Inflammatory macrophage treated with lipopolysaccharide for 1 hour (primary cell): ENCODE results near the gene PPP2R3C.
A peak's percentile ranks its signal among the peaks of the same experiment; 100 is the strongest.
"Not testable (repeated sequence)": the region's sequence is repeated elsewhere in the genome, so short reads cannot be mapped to it uniquely, and the experiment has no call there.

Experiments
- DNase-seq, 2 donors: peaks; one replicate each; pipeline ENCODE4 v3.0.0-alpha.2; 2020 to 2022

PPP2R3C gene

DNA sequence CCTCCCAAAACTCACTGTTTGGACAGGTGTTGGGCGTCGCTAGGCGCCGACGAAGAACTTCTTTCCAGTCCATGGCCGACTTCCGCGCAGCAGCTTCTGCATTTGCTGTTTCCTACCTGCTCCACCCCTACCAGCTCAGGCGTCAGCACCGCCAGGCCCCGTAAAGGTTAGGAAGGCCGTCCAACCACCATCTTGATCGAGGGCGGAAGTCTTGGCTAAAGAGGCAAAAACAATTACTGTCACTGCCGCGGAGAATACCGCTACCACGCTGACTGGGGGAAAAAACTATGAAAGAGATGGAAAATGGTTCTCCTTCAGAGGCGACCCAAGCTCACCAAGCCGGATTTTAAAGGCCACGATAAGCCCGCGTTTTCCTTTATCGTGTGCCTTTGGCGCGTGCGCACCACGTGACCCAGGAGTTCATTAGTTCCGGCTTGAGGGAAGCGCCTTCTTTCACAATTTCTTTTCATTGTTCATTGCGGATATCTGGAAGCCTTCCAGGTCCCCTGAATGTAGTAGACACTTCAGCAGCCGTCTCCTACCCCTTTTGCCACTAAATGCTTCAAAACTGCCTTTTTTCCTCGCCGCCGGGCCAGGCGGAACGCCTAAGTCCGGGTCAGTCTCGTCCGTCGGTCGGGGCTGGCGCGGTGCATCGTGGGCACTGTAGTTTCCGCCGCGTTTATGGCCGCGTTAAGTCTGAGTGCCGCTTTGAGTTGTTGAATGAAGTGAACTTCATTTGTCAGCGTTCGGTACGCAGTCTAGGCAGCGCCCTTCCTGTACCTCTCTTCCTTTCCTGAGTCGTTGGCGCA, at the start of gene PPP2R3C, which contains the start of gene PRORP:
Gene PPP2R3C (minus strand): TSS at position 104 of the 809 bp plus-strand sequence. CDS start 31 bp downstream, at position 73.
Gene PRORP (plus strand): TSS at position 666 of the 809 bp plus-strand sequence. CDS start 694 bp downstream, outside the sequence.
- peak; percentile 84 to 87 for DNase-seq

GRCh38 chr14:35167496-35167895, 45.7 kb upstream of the PPP2R3C start:
- DNase-seq, result no peak

GRCh38 chr14:35164849-35165248, 43.1 kb upstream of the PPP2R3C start:
- no peak for DNase-seq

DNA sequence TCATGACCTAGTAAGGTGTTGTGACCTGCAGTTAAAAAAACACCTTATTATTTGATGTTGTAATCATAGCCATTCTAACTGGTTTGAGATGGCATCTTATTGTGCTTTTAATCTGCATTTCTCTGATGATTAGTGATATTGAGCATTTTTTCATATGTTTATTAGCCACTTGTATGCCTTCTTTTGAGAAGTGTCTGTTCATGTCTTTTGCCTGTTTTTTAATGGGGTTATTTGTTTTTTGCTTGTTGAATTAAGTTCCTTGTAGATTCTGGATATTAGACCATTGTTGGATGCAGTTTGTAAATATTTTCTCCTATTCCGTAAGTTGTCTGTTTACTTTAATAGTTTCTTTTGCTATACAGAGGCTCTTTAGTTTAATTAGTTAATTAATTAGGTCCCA, 41.6 kb upstream of the PPP2R3C start:
- DNase-seq, result no peak

GRCh38 chr14:35161231-35161630, 39.4 kb upstream of the PPP2R3C start:
- no peak for DNase-seq

DNA sequence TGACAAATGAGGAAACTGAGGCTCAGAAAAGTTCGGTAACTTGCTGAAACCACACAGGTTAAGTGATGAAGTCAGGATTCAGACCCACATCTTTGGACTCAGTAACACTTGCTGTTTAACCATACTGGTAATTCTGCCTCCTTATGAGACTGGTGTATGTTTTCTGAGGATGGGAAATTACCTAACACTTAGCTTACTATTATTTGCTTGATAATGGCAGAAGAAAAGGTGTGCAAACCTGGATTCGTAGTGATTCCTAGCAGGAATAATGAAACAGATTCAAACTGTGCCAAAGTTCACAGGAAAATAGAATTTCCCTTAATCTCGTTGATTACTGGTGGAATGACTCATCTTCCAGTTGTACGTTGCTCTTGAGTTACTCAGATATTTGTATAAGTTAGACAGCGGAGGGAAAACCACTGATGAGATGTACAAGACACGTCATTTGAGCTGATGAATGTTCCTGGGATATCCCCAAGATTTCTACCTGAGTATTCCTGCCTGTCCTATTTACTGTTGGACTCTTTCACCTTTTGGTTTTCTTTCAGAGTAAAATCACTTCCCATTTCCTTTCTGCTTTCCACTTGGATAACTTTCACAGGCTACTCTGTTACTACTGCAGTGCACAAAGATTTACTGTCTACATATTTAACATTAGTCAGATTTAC, 38.1 kb upstream of the PPP2R3C start:
- DNase-seq, result peak; percentile 15 to 20

DNA sequence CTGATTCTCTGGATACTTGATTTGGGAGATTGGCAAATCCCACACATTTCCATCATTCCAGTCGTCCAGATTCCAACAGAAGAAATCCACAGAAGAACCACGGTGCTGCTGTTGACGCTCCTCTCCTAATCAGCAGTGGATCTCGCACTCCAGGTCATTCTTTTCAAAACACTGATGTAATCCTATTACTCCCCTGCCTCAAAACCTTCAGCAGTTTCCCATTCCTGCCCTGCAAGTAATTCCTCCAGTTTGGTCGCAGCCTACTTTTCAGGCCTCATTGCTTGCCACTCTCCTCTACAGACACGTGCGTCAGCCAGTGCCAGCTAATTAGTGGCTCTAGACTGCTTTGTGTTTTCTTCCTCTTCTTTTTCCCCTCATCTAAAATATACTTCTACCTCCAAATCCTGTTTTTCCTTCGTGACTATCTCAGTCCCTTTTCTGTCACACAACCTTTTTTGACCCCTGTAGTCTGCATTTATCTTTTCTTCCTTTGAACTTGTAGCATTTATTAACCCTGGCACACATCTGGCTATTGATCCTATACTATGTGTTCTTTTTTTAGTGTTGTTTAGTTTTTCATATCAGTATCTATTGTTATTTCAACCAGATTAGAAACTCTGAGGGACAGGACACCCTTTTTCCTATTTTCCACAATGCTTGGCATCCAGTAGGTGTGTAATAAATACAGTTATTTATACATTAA, 37.3 kb upstream of the PPP2R3C start:
- DNase-seq, result no peak

DNA sequence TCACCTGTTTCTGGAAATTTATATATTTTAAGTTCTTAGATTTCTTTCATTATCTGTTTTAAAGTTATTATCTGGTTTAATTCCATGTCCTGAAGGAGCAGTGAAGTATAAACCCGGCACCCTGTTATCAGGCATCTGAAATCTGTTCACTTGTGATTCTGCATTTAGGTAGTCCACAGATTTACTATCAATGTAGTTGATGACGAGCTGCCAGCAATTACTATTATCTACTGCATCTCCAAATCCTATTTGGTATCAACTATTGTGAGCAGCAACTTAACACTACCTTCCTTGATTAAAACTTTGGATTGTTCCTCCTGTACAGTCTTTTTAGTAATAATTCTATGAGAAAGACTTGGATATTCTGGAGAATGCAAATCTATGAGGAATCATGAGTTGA, 36.7 kb upstream of the PPP2R3C start:
- no peak for DNase-seq

DNA sequence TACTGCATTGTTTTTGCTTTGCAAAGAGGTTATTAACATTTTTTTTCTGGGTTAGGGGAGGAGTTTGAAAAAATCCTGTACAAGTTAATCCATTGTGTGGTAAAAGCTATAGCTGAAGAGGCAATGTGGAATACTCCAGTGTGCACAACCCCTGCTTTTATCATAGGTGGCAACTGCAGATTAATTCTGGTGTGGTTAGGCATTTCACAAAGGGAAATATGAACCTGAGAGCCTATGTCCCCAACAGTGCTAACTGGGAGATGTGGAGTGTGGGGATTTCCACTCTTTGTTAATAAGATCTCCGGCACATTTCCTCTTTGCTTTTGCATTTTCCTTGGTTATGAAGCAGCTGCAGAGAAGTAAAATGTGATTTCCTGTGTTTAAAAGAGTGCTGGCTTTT, 34.2 kb upstream of the PPP2R3C start:
- peak; percentile 78 to 91 for DNase-seq

- DNase-seq, result no peak
These were observed 32.2 kb upstream of the PPP2R3C start for GRCh38 chr14:35154016-35154415.

- not testable (repeated sequence) for DNase-seq
These were observed 30.7 kb upstream of the PPP2R3C start for GRCh38 chr14:35152531-35152930.

DNA sequence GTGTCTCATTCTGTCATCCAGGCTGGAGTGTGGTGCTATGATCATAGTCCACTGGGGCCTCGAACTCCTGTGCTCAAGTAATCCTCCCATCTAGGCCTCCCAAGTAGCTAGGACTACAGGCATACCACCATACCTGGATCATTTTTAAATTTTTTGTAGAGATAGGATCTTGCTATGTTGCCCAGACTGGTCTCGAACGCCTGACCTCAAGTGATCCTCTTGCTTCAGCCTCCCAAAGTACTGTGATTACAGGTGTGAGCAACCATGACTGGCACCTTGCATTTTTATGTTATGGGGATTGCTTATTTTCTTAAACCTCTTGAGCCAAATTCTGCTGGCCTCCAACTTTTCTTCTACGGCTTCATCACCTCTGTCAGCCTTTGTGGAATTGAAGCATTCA, 27.4 kb upstream of the PPP2R3C start:
- no peak for DNase-seq

GRCh38 chr14:35147711-35148110, 25.9 kb upstream of the PPP2R3C start:
- no peak for DNase-seq

DNA sequence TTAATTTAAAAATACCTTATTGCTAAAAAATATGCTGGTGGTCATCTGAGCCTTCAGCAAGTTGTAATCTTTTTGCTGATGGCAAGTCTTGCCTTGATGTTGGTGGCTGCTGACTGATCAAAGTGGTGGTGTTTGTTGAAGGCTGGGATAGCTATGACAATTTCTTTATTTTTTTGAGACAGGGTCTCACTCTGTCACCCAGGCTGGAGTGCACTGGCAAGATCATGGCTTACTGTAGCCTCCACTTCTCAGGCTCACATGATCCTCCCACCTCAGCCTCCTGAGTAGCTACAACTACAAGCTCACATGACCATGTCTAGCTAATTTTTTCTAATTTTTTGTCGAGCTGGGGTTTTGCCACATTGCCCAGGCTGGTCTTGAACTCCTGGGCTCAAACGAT, 25.4 kb upstream of the PPP2R3C start:
- no peak for DNase-seq

DNA sequence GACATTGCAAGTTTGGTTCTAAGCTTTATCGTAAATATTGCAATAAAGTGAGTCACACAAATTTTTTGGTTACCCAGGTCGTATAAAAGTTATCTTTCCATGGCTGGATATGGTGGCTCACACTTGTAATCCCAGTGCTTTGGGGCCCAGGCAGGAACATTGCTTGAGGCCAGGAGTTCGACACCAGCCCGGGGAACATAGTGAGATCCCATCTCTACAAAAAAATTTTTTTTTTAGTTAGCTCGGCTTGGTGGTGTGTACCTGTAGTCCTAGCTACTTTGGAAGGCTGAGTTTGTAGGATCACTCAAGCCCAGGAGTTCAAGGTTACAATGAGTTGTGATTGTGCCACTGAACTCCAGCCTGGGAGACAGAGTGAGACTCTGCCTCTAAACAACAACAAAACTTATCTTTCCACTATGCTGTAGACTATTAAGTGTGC, 24.9 kb upstream of the PPP2R3C start:
- DNase-seq, result no peak

GRCh38 chr14:35144029-35144428, 22.2 kb upstream of the PPP2R3C start:
- no peak for DNase-seq

DNA sequence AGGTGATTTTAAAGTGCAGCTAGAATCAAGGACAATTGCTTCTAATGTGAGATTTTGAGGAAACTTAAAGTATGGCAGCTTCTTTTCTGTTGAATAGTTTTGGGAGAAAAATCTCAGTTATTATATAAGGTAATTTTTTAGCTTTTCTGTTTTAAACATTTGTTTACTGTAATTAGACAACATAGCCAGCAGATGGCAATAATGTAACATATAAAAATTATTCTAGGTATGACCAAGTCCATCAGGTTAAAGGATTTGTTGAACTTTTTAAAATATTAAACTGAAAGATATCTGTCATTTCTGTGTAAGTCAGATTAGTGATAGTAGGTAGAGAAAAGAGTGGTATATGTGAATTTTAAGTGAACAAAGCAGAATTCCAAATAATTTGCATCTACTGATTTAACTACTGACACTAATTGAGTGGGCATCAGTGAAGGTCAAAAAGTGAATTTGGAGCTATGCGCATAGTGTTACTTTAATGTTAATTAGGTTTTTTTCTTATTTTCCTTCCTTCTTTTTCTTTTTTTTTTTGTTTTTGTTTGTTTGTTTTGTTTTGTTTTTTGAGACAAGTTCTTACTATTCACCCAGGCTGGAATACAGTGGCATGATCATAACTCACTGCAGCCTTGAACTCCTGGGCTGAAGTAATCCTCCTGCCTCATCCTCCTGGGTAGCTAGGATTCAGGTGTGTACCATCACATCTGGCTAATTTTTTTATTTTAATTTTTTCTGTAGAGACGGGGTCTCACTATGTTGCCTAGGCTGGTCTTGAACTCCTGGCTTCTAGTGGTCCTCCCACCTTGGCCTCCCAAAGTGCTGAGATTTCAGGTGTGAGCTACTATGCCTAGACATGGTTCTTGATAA, 19.2 kb upstream of the PPP2R3C start:
- DNase-seq, result peak in 1 of 2 donors; percentile 65

DNA sequence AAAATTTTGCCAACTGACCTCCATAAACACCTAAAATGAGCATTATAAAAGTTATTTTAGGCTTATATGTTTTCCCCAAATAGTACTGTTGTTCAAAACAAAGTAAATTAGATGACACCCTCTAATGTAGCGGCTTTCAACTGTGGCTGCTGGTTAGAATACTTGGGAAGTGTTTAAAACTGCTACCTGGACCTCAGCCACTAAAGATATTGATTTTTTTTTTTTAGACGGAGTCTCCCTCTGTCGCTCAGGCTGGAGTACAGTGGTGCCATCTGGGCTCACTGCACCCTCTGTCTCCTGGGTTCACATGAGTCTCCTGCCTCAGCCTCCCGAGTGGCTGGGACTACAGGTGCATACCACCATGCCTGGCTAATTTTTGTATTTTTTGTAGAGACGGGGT, 16.8 kb upstream of the PPP2R3C start:
- no peak for DNase-seq

DNA sequence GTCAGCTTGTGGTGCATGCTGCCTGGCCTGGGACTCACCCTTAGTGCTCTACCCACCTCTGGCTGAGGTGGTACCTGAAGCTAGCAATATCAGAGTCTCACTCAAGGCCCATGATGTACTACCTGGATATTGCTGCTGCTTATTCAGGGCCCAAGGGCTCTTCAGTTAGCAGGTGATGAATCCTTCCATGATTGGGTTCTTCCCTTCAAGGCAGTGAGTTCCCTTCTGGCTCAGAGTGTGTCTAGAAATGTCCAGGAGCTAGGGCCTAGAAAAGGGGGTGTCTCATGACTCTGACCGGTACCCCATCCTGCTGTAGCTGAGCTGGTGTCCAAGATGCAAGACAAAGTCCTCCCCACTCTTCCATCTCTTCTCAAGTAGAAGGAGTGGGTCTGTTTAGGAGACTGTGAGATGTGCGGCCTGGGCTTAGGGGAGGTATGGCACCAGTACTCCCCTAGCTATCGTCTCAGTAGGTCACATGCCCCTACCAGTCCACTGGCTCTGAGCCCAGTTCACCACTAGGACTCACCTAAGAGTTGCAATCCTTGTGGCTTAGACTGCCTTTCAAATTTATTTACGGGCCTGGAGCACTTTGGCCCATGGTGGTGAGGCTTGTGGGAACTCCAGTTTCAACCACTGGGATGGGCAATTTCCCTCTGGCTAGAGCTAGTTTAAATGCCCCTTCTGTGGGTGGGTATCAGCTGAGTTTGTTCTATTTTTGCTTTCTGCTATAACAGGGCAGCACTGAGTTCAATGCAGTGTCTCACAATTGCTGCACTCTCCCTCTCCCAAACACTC, 12.7 kb upstream of the PPP2R3C start:
- DNase-seq, result peak in 1 of 2 donors; percentile 42

GRCh38 chr14:35133542-35134328, 11.9 kb upstream of the PPP2R3C start:
- no peak for DNase-seq

- DNase-seq, result no peak
These were observed 2.3 kb upstream of the PPP2R3C start for GRCh38 chr14:35124127-35124526.
